Hepatic stellate cell (primary cell): ENCODE results near the gene SART3.

ENCODE experiments used
- DNase-seq: peaks from one replicate; pipeline ENCODE4 v3.0.0; 2011; ENCODE audit warnings: low spot score

Gene SART3, protein sequence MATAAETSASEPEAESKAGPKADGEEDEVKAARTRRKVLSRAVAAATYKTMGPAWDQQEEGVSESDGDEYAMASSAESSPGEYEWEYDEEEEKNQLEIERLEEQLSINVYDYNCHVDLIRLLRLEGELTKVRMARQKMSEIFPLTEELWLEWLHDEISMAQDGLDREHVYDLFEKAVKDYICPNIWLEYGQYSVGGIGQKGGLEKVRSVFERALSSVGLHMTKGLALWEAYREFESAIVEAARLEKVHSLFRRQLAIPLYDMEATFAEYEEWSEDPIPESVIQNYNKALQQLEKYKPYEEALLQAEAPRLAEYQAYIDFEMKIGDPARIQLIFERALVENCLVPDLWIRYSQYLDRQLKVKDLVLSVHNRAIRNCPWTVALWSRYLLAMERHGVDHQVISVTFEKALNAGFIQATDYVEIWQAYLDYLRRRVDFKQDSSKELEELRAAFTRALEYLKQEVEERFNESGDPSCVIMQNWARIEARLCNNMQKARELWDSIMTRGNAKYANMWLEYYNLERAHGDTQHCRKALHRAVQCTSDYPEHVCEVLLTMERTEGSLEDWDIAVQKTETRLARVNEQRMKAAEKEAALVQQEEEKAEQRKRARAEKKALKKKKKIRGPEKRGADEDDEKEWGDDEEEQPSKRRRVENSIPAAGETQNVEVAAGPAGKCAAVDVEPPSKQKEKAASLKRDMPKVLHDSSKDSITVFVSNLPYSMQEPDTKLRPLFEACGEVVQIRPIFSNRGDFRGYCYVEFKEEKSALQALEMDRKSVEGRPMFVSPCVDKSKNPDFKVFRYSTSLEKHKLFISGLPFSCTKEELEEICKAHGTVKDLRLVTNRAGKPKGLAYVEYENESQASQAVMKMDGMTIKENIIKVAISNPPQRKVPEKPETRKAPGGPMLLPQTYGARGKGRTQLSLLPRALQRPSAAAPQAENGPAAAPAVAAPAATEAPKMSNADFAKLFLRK

DNA sequence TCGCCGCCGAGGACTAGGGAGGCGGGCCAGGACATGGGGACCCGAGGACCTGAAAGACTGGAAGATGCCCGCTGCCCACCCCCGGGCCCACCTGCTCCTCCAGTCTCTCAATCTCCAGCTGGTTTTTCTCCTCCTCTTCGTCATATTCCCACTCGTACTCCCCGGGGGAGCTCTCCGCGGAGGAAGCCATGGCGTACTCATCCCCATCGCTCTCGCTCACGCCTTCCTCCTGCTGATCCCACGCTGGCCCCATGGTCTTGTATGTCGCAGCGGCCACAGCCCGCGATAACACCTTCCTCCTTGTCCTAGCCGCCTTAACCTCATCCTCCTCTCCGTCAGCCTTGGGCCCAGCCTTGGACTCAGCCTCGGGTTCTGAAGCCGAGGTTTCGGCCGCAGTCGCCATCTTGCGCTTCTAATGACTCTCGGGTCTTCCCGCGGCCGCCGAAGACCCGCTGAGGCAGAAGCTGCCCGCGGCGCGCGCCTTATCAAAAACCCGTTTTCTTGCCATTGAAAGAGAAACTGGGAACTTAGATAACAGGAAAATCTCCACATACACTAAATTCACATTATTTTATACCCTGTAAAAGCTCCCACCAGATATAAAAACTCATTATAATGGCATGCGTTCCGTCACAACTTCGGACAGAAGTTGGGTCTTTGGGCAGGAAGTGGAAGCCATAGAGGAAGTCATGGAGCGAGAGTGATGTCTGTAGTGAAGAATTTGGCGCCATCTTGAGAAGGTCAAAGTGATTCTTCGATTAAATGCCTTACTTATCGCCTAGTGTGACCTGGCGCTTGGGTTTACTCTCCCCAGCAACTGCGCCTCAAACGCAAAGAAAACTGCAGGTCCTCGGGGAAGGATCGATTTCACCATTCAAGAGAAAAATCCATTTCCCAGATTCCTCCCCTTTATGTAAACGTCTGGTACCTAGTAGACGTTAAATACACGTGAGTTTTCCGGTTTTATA is at the start of gene SART3:
SART3 (minus strand) TSS at position 422 of the 968 bp plus-strand sequence; CDS start at position 403, 19 bp downstream.
- DNase-seq, result peak; percentile 88

DNA sequence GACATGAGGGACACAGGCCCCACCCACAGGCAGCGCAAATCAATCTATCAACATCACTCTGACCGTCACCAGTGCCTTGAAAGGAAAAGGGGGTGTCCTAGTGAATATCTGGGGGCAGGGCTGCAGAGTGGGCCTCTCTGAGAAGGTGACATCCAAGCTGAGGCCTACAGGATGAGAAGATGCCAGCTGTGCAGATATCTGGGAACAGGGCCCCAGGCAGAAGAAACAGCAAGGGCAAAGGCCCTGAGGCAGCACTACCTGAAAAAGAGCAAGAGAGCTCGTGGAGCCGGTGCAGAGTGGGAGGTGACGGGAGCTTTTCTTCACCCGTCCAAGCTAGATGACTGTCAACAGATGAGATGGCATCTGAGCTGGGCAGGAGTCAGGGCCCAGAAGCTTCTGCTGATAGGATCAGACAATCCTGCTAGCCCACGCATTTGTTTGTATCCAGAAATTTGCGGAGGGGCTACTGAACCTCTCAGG is 49.4 kb upstream of the SART3 start:
- DNase-seq, result no peak

DNA sequence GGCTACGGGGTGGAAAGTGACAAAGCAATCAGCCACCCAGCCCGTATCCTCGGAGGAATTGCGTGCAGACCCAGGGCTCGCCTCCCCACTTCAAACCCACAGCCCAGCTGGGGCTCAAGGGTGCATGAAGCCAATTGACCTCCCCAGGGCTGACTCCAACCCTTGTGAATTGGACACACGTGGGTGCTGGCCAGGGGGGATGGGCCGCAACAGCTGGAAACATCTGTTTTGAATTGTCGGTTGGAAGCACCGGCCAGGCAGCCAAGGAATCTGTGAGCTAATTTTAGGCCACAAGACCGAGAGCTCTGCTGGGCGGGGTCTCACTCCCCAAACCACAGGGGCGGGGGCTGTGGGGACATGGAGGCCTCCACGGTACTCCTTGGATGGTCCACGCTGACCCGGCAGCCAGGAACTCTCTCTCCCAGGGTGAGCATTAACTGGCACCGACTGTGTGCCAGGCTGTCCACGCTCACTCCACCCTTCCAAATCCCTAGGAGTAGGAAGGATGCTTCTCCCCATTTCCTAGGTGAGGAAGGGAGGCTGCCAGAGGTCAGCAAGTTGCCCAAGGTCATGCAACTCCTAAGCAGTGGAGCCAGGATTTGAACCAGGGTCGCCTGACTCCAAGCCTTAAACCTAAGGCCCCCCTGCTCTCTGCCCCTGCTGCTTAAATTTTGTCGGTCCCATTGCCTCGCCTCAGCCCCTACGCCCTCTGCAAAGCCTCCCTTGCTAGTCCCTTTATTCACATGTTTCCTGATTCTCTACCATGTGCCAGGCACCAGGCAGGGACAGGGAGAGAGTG is 48.8 kb upstream of the SART3 start:
- DNase-seq, result peak; percentile 69

DNA sequence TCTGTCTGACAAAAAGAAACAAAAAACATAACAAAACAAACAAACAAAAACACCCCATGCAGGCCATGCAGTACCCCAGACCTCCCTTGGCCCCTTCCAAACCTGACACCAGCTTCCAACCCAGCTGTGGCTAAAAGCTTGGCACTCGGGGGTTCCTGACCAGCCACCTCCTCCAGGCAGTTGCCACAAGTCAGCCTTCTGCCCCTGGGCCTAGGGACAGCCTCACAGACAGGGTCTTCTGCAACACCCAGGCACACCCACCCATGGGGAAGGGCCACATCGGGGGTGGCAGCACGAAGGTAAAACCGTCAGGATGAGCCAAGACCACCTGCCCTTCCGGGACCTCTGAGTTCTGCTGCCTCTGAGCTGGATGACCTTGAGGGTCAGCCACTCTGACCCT is 47.6 kb upstream of the SART3 start:
- no peak for DNase-seq

DNA sequence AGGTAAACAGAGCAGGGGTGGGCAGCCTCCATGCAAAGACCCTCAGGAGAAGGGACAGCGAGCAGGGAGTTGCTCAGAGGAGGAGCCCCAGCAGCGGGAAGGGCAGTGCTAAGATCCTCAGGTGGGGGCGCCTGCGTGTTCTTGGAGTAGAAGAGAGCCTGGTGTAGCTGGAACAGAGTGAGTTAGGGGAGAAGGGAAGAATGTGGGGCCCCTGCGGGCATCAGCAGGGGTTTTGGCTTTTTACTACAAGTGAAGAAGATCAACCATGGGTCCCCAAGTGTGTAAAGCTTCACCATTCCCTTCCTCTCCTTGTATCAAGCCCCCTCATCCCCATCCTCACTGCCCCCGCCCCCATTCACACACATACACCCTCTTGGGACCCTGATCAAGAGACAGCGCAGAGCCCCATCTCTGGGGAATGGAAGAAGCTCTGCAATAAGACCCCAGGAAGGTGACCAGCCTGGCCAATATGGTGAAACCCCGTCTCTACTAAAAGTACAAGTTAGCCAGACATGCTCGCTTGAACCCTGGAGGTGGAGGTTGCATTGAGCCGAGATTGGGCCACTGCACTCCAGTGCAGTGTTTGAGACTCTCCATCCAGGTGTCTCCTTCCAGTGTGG is 47.1 kb upstream of the SART3 start:
- no peak for DNase-seq

DNA sequence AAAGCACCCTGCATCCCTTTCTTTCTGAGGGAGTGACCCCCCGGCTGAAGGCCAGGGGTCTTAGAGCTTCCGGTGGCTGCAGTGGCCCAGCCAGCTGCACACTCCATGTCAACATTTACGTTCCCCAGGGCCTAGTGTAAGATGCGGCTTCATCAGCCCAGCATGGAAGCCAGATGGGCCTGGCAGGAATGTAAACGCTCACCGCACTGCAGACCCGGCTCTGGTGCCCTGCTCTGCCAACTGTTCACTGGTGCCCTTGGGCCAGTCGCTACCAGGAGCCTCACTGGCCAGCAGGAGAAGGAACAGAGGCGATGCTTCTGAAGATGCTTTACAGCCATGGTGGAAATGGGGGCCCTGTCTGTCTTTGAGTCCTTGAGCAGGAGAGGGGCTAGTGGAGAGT is 45.5 kb upstream of the SART3 start:
- no peak for DNase-seq

DNA sequence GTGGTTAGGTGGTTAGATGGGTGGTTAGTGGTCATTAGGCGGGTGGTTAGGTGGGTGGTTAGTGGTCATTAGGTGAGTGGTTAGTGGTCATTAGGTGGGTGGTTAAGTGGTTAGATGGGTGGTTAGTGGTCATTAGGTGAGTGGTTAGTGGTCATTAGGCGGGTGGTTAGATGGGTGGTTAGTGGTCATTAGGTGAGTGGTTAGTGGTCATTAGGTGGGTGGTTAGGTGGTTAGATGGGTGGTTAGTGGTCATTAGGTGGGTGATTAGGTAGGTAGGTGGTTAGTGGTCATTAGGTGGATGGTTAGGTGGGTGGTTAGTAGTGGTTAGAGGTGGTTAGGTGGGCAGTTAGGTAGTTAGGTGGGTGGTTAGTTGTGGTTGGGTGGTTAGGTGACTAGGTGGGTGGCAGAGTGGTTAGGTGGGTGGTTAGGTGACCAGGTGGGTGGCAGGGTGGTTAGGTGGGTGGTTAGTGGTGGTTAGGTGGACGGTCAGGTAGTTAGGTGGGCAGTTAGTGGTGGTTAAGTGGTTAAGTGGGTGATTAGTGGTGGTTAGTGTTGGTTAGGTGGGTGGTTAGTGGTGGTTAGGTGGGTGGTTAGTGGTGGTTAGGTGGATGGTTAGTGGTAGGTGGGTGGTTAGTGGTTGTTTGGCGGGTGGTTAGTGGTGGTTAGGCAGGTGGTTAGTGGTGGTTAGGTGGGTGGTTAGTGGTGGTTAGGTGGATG is 44.9 kb upstream of the SART3 start:
- no peak for DNase-seq

DNA sequence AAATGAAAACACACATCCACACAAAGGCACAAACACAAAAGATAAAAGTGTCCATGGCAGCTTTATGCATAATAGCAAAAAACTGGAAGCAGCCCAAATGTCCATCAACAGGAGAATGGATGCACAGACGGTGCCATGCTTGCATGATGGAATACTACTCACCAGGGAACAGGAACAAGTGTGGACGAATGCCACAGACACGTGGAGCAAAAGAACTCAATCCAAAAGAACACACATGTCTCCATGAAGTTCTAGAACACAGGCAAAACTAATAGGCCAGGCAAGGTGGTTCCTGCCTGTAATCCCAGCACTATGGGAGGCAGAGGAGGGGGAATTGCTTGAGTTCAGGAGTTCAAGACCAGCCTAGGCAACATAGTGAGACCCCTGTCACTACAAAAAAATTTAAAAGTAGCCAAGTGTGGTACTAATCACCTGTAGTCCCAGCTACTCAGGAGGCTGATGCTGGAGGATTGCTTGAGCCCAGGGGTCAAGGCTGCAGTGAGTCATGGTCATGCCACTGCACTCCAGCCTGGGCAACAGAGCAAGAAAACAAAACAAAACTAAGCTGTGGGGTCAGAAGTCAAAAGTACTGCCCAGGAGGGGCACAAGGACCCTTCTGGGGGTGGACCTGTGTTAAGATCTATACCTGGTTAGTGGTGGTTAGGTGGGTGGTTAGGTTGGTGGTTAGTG is 44.2 kb upstream of the SART3 start:
- no peak for DNase-seq

DNA sequence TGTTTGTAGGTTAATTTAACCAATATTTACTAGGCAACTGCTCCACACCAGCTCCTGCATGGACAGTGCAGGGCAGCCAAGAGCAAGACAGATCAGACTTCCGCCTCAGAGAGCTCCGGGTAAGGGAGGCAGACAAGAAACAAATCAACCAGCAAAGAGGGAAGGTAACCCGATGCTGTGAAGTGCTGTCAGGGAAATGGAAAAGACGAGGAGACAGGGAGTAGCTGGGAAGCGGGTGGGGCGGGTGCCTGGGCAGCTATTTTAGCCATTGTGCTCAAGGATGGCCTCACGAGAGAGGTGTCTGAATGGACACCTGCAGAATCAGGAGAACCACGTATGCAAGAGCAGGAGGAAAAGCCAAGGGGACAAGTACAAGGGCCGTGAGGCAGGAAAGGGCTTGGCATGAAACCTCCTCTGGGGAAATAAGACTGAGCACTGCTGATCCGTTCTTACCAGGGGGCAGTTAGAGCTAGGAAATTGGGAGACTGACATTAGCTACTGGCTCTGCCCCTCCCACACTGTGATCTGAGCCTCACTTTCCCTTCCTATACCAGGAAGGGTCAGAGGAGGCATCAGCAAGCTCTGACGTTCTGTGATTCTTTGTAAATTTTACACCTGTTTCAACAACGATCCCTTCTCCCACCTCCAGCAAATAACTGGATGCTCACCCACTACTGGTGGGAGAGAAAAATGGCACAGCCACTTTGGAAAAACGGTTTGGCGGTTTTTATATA is 43.4 kb upstream of the SART3 start:
- no peak for DNase-seq

DNA sequence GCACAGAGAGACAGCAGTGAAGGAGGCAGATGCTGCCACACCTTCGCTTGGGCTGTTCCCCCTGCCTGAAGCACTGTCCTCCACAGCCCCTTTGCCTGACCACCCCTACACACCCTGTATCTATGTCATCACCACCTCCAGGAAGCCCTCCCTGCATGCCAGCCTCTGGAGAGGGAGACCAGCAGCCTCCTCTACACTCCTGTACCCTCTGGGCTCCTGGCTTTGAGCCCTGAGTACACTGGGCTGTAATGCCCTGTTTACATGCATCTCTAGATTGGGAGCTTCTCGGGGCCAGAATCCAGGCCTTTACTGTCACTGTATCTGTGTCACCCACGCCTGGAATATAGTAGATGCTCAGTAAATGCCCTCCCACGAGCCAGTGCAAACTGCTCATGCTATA is 42.8 kb upstream of the SART3 start:
- no peak for DNase-seq

DNA sequence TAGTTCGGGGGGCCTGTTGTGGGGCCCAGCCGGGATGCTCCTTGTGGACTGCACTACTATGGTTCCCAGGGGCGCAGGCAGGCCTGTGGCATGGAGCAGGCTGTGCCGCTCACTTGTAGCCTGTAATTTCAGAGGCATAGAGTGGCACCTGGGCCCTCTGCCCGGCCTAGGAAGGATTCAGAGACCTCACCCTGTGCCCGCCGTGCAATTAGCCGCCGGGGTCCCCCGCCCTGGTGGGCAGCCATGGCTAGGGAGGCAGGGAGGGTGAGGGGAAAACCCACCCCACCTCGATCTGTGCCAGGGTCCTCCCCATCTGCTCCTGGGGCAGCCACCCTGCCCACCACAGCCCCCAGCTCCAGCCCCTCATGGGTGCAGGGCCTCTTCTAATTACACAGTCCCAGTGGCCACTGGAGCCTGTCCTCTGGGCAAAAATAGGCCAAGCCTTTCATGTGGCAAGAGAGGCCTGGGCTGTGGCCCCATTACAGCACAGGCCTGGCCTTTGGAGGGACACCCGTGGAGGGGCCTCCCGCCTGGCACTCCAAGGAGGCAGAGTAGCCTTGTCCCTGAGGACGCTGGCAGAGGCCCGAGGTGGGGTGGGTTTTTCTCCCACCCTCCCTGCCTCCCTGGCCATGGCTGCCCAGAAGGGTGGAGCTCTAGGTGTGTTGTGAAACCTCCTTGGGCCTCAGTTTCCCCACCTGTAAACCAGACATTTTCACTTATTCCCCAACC is 42.2 kb upstream of the SART3 start:
- DNase-seq, result no peak

DNA sequence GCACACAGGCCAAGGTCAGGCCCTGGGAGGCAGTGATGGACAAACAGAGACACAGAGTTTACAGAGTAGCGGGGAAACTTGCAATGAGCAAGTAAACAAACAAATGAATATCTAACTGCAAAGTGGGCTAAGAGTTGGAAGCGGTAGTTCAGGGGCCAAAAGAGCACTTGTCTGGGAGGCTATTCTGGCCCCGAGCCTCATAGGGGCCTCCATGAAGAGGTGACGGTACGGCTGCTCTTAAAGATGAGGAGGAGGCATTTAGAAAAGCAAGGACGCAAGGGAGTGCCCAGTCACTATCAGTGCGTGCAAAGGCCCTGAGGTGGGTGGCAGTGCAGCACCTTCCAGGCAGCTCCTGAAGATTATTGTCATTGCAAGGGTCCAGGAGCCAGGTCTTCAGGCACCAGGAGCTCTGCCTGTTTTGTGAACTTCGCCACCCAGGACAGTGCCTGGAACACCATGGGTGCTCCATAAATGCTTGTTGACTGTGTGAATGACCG is 41.3 kb upstream of the SART3 start:
- DNase-seq, result no peak

DNA sequence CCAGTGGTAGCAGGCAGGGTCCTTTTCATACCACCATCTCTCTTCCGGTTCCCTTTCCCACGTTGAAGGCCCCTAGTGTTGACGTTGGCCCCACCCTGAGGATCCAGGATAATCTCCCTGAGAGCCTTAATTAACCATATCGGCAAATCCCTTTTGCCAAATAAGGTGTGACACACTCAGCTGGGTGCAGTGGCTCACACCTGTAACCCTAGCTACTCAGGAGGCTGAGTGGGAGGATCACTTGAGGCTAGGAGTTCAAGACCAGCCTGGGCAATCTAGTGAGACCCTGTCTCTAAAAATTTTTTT is 39.7 kb upstream of the SART3 start:
- no peak for DNase-seq

DNA sequence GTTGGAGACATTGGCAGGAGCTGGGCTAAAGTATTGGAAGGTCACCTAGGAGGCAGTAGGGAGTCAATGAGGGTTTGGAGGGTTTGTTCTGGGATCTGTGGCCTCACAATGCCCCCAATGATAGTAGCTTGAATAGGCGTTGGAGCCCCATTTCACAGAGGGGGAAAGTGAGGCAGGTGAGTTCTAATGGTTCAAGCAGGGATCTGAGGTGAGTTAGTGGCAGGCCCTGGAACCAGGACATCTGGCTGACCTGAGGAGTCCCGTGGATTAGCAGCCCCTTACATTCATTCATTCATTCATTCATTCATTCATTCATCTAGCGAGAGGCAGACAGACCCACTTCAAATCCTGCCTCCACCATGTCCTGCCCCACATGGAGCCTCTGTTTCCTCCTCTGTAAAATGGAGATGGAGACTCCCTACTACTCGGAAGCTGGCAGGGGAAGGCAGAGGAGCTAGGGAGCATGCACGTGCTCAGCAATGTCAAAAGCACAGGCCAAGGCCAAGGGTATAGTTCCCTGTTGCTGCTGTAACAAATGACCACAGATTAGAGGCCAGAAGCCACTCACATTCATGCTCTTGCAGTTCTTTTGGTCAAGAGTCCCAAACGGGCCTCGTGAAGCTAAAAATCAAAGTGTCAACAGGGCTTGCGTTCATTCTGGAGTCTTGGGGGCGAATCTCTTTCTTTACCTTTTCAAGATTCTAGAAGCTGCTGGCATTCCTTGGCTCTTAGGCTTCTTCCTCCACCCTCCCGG is 39.2 kb upstream of the SART3 start:
- no peak for DNase-seq

DNA sequence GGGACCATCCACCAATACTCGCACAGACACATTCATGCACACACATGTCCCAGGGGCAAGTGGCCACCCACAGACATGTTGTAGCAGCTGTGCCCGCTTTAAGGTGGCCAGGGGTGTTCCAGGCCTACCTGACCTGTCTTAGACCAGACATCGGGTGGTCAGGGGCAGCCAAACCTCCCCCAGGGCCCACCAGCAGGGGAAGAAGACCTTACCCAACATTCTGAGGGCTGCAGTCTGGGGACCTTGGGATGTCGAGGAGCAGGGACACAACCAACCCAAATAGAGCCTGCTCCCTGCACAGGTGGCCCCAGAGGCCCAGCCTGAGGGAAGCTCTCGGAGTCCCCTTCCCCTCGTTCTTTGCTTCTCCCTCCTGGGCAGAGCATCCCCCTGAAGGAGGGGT is 38.6 kb upstream of the SART3 start:
- DNase-seq, result no peak

DNA sequence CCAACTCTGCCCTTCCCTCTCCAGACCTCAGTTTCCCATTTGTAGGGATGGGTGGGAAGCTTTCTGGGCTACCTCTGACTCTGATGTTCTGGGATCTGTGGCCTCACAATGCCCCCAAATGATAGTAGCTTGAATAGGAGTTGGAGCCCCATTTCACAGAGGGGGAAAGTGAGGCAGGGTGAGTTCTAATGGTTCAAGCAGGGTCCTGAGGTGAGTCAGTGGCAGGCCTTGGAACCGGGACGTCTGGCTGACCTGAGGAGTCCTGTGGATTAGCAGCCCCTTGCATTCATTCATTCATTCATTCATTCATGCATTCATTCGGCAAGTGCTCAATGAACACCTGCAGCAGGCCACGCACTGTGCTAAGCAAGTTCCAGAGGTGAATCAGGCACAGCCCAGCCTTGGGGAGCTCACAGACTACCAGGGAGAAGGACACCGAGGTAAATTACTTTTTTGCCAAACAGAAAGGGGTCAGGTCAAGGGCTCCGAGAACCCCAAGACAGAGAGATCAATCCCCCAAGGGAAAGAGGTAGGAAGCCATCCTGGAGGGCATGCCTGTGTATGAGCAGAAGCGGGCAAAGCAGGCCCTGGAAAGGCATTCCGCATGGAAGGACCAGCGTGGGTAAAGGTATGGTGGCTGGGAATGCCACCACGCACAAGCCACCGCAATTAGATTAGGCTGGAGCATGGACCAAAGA is 37.7 kb upstream of the SART3 start:
- DNase-seq, result no peak
